Activated CD8-positive, alpha-beta memory T cell treated with anti-CD3 and anti-CD28 coated beads, Interleukin-2, amount 50 U/mL, for 24 hours (primary cell): ENCODE measurements around the gene MAGEB18.

Experiments used
- DNase-seq: peaks from one replicate; pipeline ENCODE4 v3.0.0-alpha.2; 2020; ENCODE audit errors: extremely low read depth

Gene MAGEB18

GRCh38 chrX:26138274-26138673 is at the start of gene MAGEB18:
Gene MAGEB18 (plus strand): TSS chrX:26138343. CDS start chrX:26138986, 643 bp downstream.
- no peak for DNase-seq

- DNase-seq: no peak
These were observed 37.7 kb upstream of the MAGEB18 start for GRCh38 chrX:26100421-26100920.

- DNase-seq: no peak
These were observed 29.0 kb upstream of the MAGEB18 start for GRCh38 chrX:26109142-26109541.

- no peak for DNase-seq
These were observed 7.9 kb downstream of the MAGEB18 start for GRCh38 chrX:26146024-26146423.

- DNase-seq: no peak
These were observed 22.2 kb downstream of the MAGEB18 start, which contains the start of gene MAGEB6B for GRCh38 chrX:26160301-26160700. Gene MAGEB6B (plus strand): TSS chrX:26160601. CDS start chrX:26160601, 0 bp downstream.
